Measurements from ENCODE around the gene NPAS1. TPM values are rescaled to one million over a fixed set of nuclear protein-coding genes. Genes with fewer than 3 reads are reported as not detected.
A peak's percentile ranks its signal among the peaks of the same experiment; 100 is the strongest.

The NPAS1 gene
- total RNA-seq, 1 experiment from 2014 or later: 1.2 TPM

DNA sequence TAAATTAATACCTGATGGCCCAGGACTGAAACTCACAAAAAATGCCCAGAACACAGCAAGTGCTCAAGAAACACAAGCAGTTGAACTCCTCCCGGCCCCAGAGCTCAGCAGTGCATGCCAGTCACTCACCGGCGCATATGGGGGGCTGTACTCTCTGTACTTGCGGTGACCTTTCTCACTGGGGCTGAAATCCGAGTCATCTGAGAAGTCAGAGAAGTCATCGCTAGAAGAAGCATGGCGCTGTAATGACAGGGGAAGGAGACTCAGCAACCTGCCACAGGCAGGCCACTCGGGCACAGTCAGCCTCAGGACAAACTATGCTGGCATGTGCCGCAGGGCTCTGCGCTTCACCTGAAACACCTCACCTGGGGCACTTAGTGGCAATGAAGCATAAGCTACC, 74.2 kb downstream of the NPAS1 start:
- H3K36me3 Mint-ChIP-seq (ENCODE audit: insufficient read depth, unreplicated experiment): peaks cover 81% of the 10 kb centered on the region
- TF ChIP-seq, protein P1, sequence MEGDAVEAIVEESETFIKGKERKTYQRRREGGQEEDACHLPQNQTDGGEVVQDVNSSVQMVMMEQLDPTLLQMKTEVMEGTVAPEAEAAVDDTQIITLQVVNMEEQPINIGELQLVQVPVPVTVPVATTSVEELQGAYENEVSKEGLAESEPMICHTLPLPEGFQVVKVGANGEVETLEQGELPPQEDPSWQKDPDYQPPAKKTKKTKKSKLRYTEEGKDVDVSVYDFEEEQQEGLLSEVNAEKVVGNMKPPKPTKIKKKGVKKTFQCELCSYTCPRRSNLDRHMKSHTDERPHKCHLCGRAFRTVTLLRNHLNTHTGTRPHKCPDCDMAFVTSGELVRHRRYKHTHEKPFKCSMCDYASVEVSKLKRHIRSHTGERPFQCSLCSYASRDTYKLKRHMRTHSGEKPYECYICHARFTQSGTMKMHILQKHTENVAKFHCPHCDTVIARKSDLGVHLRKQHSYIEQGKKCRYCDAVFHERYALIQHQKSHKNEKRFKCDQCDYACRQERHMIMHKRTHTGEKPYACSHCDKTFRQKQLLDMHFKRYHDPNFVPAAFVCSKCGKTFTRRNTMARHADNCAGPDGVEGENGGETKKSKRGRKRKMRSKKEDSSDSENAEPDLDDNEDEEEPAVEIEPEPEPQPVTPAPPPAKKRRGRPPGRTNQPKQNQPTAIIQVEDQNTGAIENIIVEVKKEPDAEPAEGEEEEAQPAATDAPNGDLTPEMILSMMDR (IDR thresholded peaks at IDR 0.05; ENCODE audit: unreplicated experiment): no peak
- no peak for DNase-seq
- H3K27me3 Mint-ChIP-seq (ENCODE audit: unreplicated experiment): no peaks in the 10 kb centered on the region
- peaks cover 67% of the 10 kb centered on the region for H3K4me1 Mint-ChIP-seq (ENCODE audit: low read depth, unreplicated experiment)
- H3K27ac Mint-ChIP-seq (ENCODE audit: unreplicated experiment): no peak overlapping the region
- no peaks in the 10 kb centered on the region for H3K9me3 Mint-ChIP-seq (ENCODE audit: low read depth, unreplicated experiment)
- intact Hi-C loops (cut with micrococcal nuclease; ENCODE audit: unreplicated experiment): no loop called here
- CTCF ChIA-PET: no interaction called here
- no peak overlapping the region for H3K4me3 Mint-ChIP-seq (ENCODE audit: low read depth, unreplicated experiment)
- no TSS peak for BruUV-seq (replicated peaks)

DNA sequence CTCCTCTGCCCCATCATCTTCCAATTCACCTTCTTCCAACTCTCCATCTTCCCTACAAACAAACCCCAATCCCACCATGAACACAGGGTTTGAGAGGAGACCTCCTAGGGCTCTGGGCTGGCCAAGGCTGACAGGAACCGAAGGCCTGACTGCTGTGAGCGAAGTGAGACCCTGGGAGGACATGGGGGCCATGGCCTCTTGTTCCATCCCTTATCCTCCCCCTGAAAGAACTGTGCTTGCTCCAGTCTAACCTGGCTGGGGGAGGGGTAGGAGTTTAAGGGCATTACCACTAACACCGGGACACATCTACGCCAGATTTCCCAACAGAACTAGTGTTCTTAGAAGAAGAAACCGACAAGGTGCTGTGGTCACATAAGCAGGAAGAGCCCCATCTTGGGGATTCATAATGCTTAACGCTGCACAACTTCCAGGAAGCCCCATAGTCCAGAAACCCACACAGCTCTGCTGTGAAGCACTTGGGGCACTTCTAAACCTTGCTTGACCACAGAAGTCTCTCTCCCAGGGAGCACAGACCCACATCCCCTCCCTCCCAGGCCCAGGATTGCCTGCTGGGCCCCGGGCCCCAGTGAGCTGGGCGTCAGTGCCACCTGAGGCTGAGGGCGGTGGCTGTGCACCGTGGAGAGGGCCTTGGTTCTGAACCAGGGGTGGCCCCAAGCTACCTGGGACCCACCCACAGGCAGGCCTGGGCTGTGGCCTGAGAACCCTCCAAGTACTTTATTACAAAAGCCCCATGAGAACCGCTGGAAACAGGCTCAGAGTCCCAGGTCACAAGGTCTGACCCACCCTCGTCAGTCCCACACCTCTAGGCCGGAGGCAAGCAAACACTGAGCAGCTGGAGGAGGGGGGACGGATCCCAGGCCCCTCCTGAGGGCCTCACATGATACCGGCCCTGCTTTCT, 75.2 kb downstream of the NPAS1 start:
- Mint-ChIP-seq H3K4me3 (ENCODE audit: low read depth, unreplicated experiment) (peak overlapping the region; percentile 65), H3K36me3 (ENCODE audit: insufficient read depth, unreplicated experiment) (peaks cover 81% of the 10 kb centered on the region), H3K9me3 (ENCODE audit: low read depth, unreplicated experiment) (no peaks in the 10 kb centered on the region), H3K27ac (ENCODE audit: unreplicated experiment) (peak overlapping the region; percentile 95), H3K27me3 (ENCODE audit: unreplicated experiment) (no peaks in the 10 kb centered on the region), H3K4me1 (ENCODE audit: low read depth, unreplicated experiment) (peaks cover 71% of the 10 kb centered on the region)
- peak; percentile 36 for DNase-seq
- CTCF ChIA-PET: interaction anchor here (0.6 to 2.3 kb wide), 6 partner anchors 13 to 435 kb away, joined by 3 to 24 read pairs (median 5); partner anchors contain the start of genes SAE1 and ZC3H4
- TF ChIP-seq, protein P1 (IDR thresholded peaks at IDR 0.05; ENCODE audit: unreplicated experiment): no peak
- no TSS peak for BruUV-seq (replicated peaks)
- intact Hi-C loops (cut with micrococcal nuclease; ENCODE audit: unreplicated experiment): no loop called here

Other genes with a start within 250 kb of the NPAS1 start
- gene SLC1A5, start 231.2 kb upstream of the NPAS1 start, total RNA-seq (2022): 237 and 250 TPM in 2 replicates
- gene AP2S1, start 169.0 kb upstream of the NPAS1 start, total RNA-seq (2022): 180 and 184 TPM in 2 replicates
- 84.8 and 87.8 TPM in 2 replicates for gene ARHGAP35, start 158.8 kb upstream of the NPAS1 start, total RNA-seq (2022)
- 55.7 and 61.5 TPM in 2 replicates for gene TMEM160, start 28.8 kb downstream of the NPAS1 start, total RNA-seq (2022)
- 73.0 and 85.2 TPM in 2 replicates for gene ZC3H4, start 93.9 kb downstream of the NPAS1 start, total RNA-seq (2022)
- 169 and 174 TPM in 2 replicates for gene SAE1, start 111.0 kb downstream of the NPAS1 start, total RNA-seq (2022)
- 8.6 and 9.8 TPM in 2 replicates for gene BBC3, start 211.4 kb downstream of the NPAS1 start, total RNA-seq (2022)
- gene CCDC9, start 236.7 kb downstream of the NPAS1 start, total RNA-seq (2022): 38.2 and 39.1 TPM in 2 replicates

All from Calu3 (cell line).